GM10248 (cell line): Measurements from ENCODE around the gene WDR5.

Experiments used
- CTCF ChIA-PET: fragments of 300-600 bp; sonication (Branson Sonifier 250); formaldehyde crosslinking; extraction: SDS; loops from one replicate; lab custom pipeline; 2021; ENCODE audit warnings: antibody characterized with exemption; lab: Yijun Ruan, JAX
- POLR2A ChIA-PET: fragments of 350-650 bp; sonication (Branson Sonifier 250); formaldehyde crosslinking; extraction: SDS; loops from one replicate; lab custom pipeline; 2020; ENCODE audit warnings: antibody characterized with exemption; lab: Yijun Ruan, JAX
- DNase-seq: peaks from one replicate; pipeline ENCODE4 v3.0.0; 2012; ENCODE audit errors: extremely low spot score
- CTCF ChIP-seq: IDR thresholded peaks from 2 replicates; pipeline ENCODE4 v1.5.1; 2012; ENCODE audit warnings: mild to moderate bottlenecking, low read depth; ENCODE audit errors: extremely low read depth, missing control alignments, control extremely low read depth

Gene WDR5

GRCh38 chr9:134156564-134157377 lies 20.9 kb downstream of the WDR5 start:
- ChIA-PET CTCF (interaction anchor here (1.7 kb wide), 1 partner anchor 14 kb away, joined by 6 read pairs; no protein-coding TSS in a partner anchor), POLR2A (no interaction called here)
- DNase-seq = no peak
- no peak for TF ChIP-seq CTCF

GRCh38 chr9:134157378-134157885 lies 21.6 kb downstream of the WDR5 start:
- TF ChIP-seq CTCF = no peak
- ChIA-PET CTCF (interaction anchor here (1.7 kb wide), 1 partner anchor 14 kb away, joined by 6 read pairs; no protein-coding TSS in a partner anchor), POLR2A (no interaction called here)
- DNase-seq = no peak

- TF ChIP-seq CTCF = no peak
- CTCF ChIA-PET = interaction anchor here (1.7 kb wide), 1 partner anchor 13 kb away, joined by 6 read pairs; no protein-coding TSS in a partner anchor
- POLR2A ChIA-PET = no interaction called here
- DNase-seq = no peak
Measured at GRCh38 chr9:134158242-134158641, 22.4 kb downstream of the WDR5 start.

GRCh38 chr9:134158753-134159392 lies 23.0 kb downstream of the WDR5 start:
- TF ChIP-seq CTCF = no peak
- no peak for DNase-seq
- POLR2A ChIA-PET = no interaction called here
- CTCF ChIA-PET = no interaction called here

GRCh38 chr9:134159566-134160245 lies 23.8 kb downstream of the WDR5 start:
- no peak for DNase-seq
- CTCF ChIA-PET = no interaction called here
- POLR2A ChIA-PET = no interaction called here
- no peak for TF ChIP-seq CTCF

- ChIA-PET CTCF (interaction anchor here (0.9 to 2.6 kb wide), 6 partner anchors 12 to 288 kb away, joined by 3 to 7 read pairs (median 4); partner anchors contain the start of gene BRD3OS), POLR2A (no interaction called here)
- DNase-seq = no peak
- TF ChIP-seq CTCF = no peak
Measured at GRCh38 chr9:134161647-134162046, 25.8 kb downstream of the WDR5 start.
